SK-N-MC (cell line): ENCODE measurements around the gene PCBP3.

ENCODE experiments used
- EZH2 ChIP-seq: fragments of 200-600 bp; sonication (generic); IDR thresholded peaks from one replicate; pipeline ENCODE4 v1.6.1; 2017; ENCODE audit warnings: antibody characterized with exemption
- FOXP2 ChIP-seq: optimal IDR thresholded peaks from 2 replicates; pipeline ENCODE3; 2011; ENCODE audit warnings: mild to moderate bottlenecking, moderate library complexity; ENCODE audit not compliant: insufficient read depth; ENCODE audit errors: extremely low read length, control extremely low read depth
- POLR2AphosphoS5 ChIP-seq: IDR thresholded peaks from 2 replicates; pipeline ENCODE4 v1.6.1; 2012; ENCODE audit warnings: mild to moderate bottlenecking, low read depth, low read length, borderline replicate concordance

- TF ChIP-seq EZH2 (no peak), POLR2AphosphoS5 (no peak), FOXP2 (no peak)
Observed at GRCh38 chr21:45745256-45745655, 101.7 kb downstream of the PCBP3 start.
